ENCODE data around the gene SERPINB2. TPM values are rescaled to one million over a fixed set of nuclear protein-coding genes. Genes with fewer than 3 reads are reported as not detected.

Gene SERPINB2
- total RNA-seq, 4 donors from 2014 or later, result 138 to 309 (median 189) TPM

- intact Hi-C loops (cut with DNase I), result no loop called here
- Histone ChIP-seq H3K36me3 (peaks cover 0 to 27% (median 0%) of the 10 kb centered on the region in 3 donors), H3K27ac (peak overlapping the region in 1 of 4 donors; percentile 17), H3K4me3 (peak overlapping the region in 3 of 4 donors; percentile 1 to 41 (median 36)), H3K4me1 (peaks cover 0 to 39% (median 0%) of the 10 kb centered on the region in 3 donors), H3K27me3 (no peaks in the 10 kb centered on the region), H3K9me3 (no peaks in the 10 kb centered on the region)
- no peak for TF ChIP-seq POLR2A (IDR thresholded peaks at IDR 0.05)
- no peak for TF ChIP-seq CTCF (IDR thresholded peaks at IDR 0.05)
- no peak for DNase-seq
- WGBS, 2 donors, result 75 to 78% methylated on average over 6 of the region's 6 CpGs
Observed at GRCh38 chr18:63890237-63890949, 2.9 kb downstream of the SERPINB2 start.

GRCh38 chr18:63890950-63891304, 3.4 kb downstream of the SERPINB2 start:
- WGBS, 2 donors, result 70 to 73% methylated on average over 5 of the region's 5 CpGs
- intact Hi-C loops (cut with DNase I), result no loop called here
- no peak for DNase-seq
- Histone ChIP-seq H3K4me1 (peaks cover 0 to 39% (median 0%) of the 10 kb centered on the region in 3 donors), H3K9me3 (no peaks in the 10 kb centered on the region), H3K27ac (no peak overlapping the region), H3K36me3 (peaks cover 0 to 30% (median 0%) of the 10 kb centered on the region in 3 donors), H3K4me3 (peak overlapping the region in 1 of 4 donors; percentile 1), H3K27me3 (no peaks in the 10 kb centered on the region)
- TF ChIP-seq CTCF (IDR thresholded peaks at IDR 0.05) (no peak), POLR2A (IDR thresholded peaks at IDR 0.05) (no peak)

- Histone ChIP-seq H3K4me1 (peaks cover 0 to 24% (median 0%) of the 10 kb centered on the region in 3 donors), H3K27me3 (no peaks in the 10 kb centered on the region), H3K36me3 (peaks cover 0 to 37% (median 0%) of the 10 kb centered on the region in 3 donors), H3K27ac (no peak overlapping the region), H3K4me3 (no peak overlapping the region), H3K9me3 (no peaks in the 10 kb centered on the region)
- DNase-seq, result no peak
- WGBS, 2 donors, result 80 to 87% methylated on average over 3 to 4 of the region's 4 CpGs
- TF ChIP-seq POLR2A (IDR thresholded peaks at IDR 0.05) (no peak), CTCF (IDR thresholded peaks at IDR 0.05) (no peak)
- intact Hi-C loops (cut with DNase I), result no loop called here
Observed at GRCh38 chr18:63892566-63892965, 5.1 kb downstream of the SERPINB2 start.

GRCh38 chr18:63894106-63894772, 6.7 kb downstream of the SERPINB2 start:
- no peak overlapping the region for H3K27ac ChIP-seq
- peaks cover 0 to 12% (median 0%) of the 10 kb centered on the region in 3 donors for H3K4me1 ChIP-seq
- intact Hi-C loops (cut with DNase I), result no loop called here
- 72 to 84% methylated on average over 4 to 5 of the region's 6 CpGs for WGBS, 2 donors
- no peak for TF ChIP-seq POLR2A (IDR thresholded peaks at IDR 0.05)
- TF ChIP-seq CTCF (IDR thresholded peaks at IDR 0.05), result no peak
- H3K27me3 ChIP-seq, result no peaks in the 10 kb centered on the region
- DNase-seq, result no peak
- peaks cover 0 to 52% (median 0%) of the 10 kb centered on the region in 3 donors for H3K36me3 ChIP-seq
- H3K9me3 ChIP-seq, result no peaks in the 10 kb centered on the region
- no peak overlapping the region for H3K4me3 ChIP-seq

GRCh38 chr18:63895190-63895589, 7.7 kb downstream of the SERPINB2 start:
- intact Hi-C loops (cut with DNase I), result no loop called here
- Histone ChIP-seq H3K9me3 (no peaks in the 10 kb centered on the region), H3K4me3 (no peak overlapping the region), H3K27ac (no peak overlapping the region), H3K36me3 (peaks cover 0 to 57% (median 0%) of the 10 kb centered on the region in 3 donors), H3K4me1 (peaks cover 0 to 3% (median 0%) of the 10 kb centered on the region in 3 donors), H3K27me3 (no peaks in the 10 kb centered on the region)
- DNase-seq, result no peak
- no peak for TF ChIP-seq CTCF (IDR thresholded peaks at IDR 0.05)
- no peak for TF ChIP-seq POLR2A (IDR thresholded peaks at IDR 0.05)
- WGBS, 2 donors, result 49 to 61% methylated on average over 6 of the region's 6 CpGs

All from esophagus squamous epithelium (tissue), 5 donors.